Measurements from ENCODE around the gene PIGP. TPM values are rescaled to one million over a fixed set of nuclear protein-coding genes. Genes with fewer than 3 reads are reported as not detected.

Gene PIGP
- total and polyA plus RNA-seq, 2 of the 8 experiments (the other 6 are each of a cell fraction or from before 2014, with no cell fraction given), result 11.3 to 18.0 TPM

- Histone ChIP-seq H3K14ac (ENCODE audit: insufficient read length) (no peak overlapping the region), H2AFZ (ENCODE audit: low read length) (no peak overlapping the region), H3K18ac (ENCODE audit: extremely low read depth, low read length) (no peak overlapping the region), H2BK120ac (replicated peaks; ENCODE audit: low read depth, low read length) (no peak overlapping the region), H3K23me2 (ENCODE audit: low read depth, low read length) (no peaks in the 10 kb centered on the region), H3K27ac (ENCODE audit: low read depth, low read length) (no peak overlapping the region), H2BK12ac (ENCODE audit: low read depth, low read length) (no peak overlapping the region), H3K56ac (replicated peaks; ENCODE audit: insufficient read length, low read depth, low read length) (no peak overlapping the region), H3K4me3 (ENCODE audit: extremely low read depth in 1 of 4, insufficient read depth in 2 of 4, low read depth in 3 of 4, low read length in 4 of 4) (no peak overlapping the region), H3K9ac (replicated peaks in 1 of 4; ENCODE audit: extremely low read depth in 1 of 4, low read depth in 3 of 4, low read length in 3 of 4) (no peak overlapping the region), H3K4me2 (ENCODE audit: insufficient read depth in 1 of 2, low read depth in 2 of 2, low read length in 2 of 2) (no peak overlapping the region), H3K79me2 (ENCODE audit: control insufficient read depth in 1 of 2, insufficient read depth in 2 of 2, low read length in 2 of 2) (no peaks in the 10 kb centered on the region), H4K8ac (ENCODE audit: extremely low read depth, insufficient read depth, low read length) (no peak overlapping the region), H3K23ac (ENCODE audit: insufficient read length) (no peak overlapping the region), H3K79me1 (ENCODE audit: low read depth, low read length) (no peaks in the 10 kb centered on the region), H3K9me3 (ENCODE audit: insufficient read depth in 2 of 2, low read depth in 1 of 2, low read length in 1 of 2) (no peaks in the 10 kb centered on the region), H4K20me1 (replicated peaks in 1 of 2; ENCODE audit: control insufficient read depth in 1 of 2, insufficient read depth in 2 of 2, low read length in 2 of 2) (no peaks in the 10 kb centered on the region), H4K5ac (ENCODE audit: insufficient read length, low read depth, low read length) (no peak overlapping the region), H3K4ac (replicated peaks; ENCODE audit: insufficient read length, low read depth, low read length) (no peak overlapping the region), H2BK15ac (ENCODE audit: low read length) (no peak overlapping the region), H4K91ac (replicated peaks; ENCODE audit: insufficient read length, low read length) (no peak overlapping the region), H2BK20ac (ENCODE audit: low read length) (no peak overlapping the region), H3K36me3 (ENCODE audit: control insufficient read depth in 2 of 4, insufficient read depth in 4 of 4, low read length in 3 of 4) (no peaks in the 10 kb centered on the region), H3K4me1 (replicated peaks in 1 of 4; ENCODE audit: control insufficient read depth in 3 of 4, insufficient read depth in 4 of 4, low read length in 3 of 4) (no peaks in the 10 kb centered on the region), H2AK5ac (ENCODE audit: low read depth, low read length) (no peak overlapping the region), H3K27me3 (replicated peaks in 1 of 4; ENCODE audit: control insufficient read depth in 3 of 4, extremely low read depth in 1 of 4, insufficient read depth in 3 of 4, low read length in 3 of 4) (peaks cover 0 to 8% (median 2%) of the 10 kb centered on the region in 4 experiments; a peak in 5 of 7 replicates), H2BK5ac (ENCODE audit: low read depth, low read length) (no peak overlapping the region)
- TF ChIP-seq MAFK (IDR thresholded peaks at IDR 0.05; ENCODE audit: low read depth, low read length) (no peak), SAP30 (IDR thresholded peaks at IDR 0.05; ENCODE audit: insufficient read depth, insufficient replicate concordance, low read length) (no peak), ASH2L (IDR thresholded peaks at IDR 0.05; ENCODE audit: low read length) (no peak), BCL11A (IDR thresholded peaks at IDR 0.05; ENCODE audit: low read depth in 2 of 2, low read length in 2 of 2) (no peak)
- 91% methylated on average over 4 of the region's 4 CpGs; no CpG with 5 or more reads in 1 of the 2 experiments for WGBS, 2 experiments (ENCODE audit: extremely low coverage in 1 of 2, insufficient coverage in 1 of 2, insufficient read length in 1 of 2, insufficient replicate concordance in 2 of 2, low coverage in 1 of 2, low lambda C conversion rate in 2 of 2, missing lambda C conversion rate in 1 of 2)
- FAIRE-seq (no peak), DNase-seq (ENCODE audit: low read depth in 1 of 2, low spot score in 2 of 2) (no peak)
- ChIA-PET POLR2A (ENCODE audit: partially characterized antibody) (no interaction called here), CTCF (ENCODE audit: partially characterized antibody) (no interaction called here)
Measured at GRCh38 chr21:37032877-37033471, 39.9 kb downstream of the PIGP start.

All from H1 (cell line).